ENCODE results near the gene TCP10L. TPM values are rescaled to one million over a fixed set of nuclear protein-coding genes. Genes with fewer than 3 reads are reported as not detected.

TCP10L gene
- total and polyA plus RNA-seq, 9 donors = 0.48 to 5.2 (median 1.7) TPM

- H3K36me3 ChIP-seq = no peaks in the 10 kb centered on the region
- intact Hi-C loops (cut with DNase I) = loop anchor here in 2 of 4 donors (5.0 to 10.0 kb wide), 2 partner anchors 168 to 276 kb away; partner anchors contain the start of gene MRAP (in 1 of the 2)
- DNase-seq = no peak
- WGBS, 3 donors = 92 to 93% (median 93%) methylated on average over 3 of the region's 3 CpGs
- peaks cover 4% of the 10 kb centered on the region for H3K4me1 ChIP-seq (ENCODE audit: insufficient read depth)
- TF ChIP-seq CTCF (IDR thresholded peaks at IDR 0.05) = no peak
- TF ChIP-seq POLR2A (IDR thresholded peaks at IDR 0.05) = no peak
- TF ChIP-seq EP300 (IDR thresholded peaks at IDR 0.05) = no peak
- no peaks in the 10 kb centered on the region for H3K27me3 ChIP-seq
- H3K27ac ChIP-seq = no peak overlapping the region
- no peak overlapping the region for H3K4me3 ChIP-seq
- H3K9me3 ChIP-seq = no peaks in the 10 kb centered on the region
These were observed 14.9 kb downstream of the TCP10L start for GRCh38 chr21:32570456-32570855.

GRCh38 chr21:32569261-32570230 is 15.8 kb downstream of the TCP10L start:
- Histone ChIP-seq H3K4me1 (ENCODE audit: insufficient read depth) (peaks cover 4% of the 10 kb centered on the region), H3K4me3 (peak overlapping the region; percentile 48), H3K36me3 (no peaks in the 10 kb centered on the region), H3K9me3 (no peaks in the 10 kb centered on the region), H3K27ac (peak overlapping the region; percentile 26 to 77), H3K27me3 (no peaks in the 10 kb centered on the region)
- 2 to 3% (median 3%) methylated on average over 57 to 61 of the region's 61 CpGs for WGBS, 3 donors
- peak; percentile 71 to 86 (median 80) for DNase-seq
- TF ChIP-seq EP300 (IDR thresholded peaks at IDR 0.05) (no peak), POLR2A (IDR thresholded peaks at IDR 0.05) (no peak), CTCF (IDR thresholded peaks at IDR 0.05) (peak; percentile 68 to 75 (median 75))
- intact Hi-C loops (cut with DNase I) = loop anchor here in 3 of 4 donors (2.0 to 10.0 kb wide), 4 partner anchors 115 to 275 kb away; partner anchors contain the start of gene MRAP (in 1 of the 3)

GRCh38 chr21:32567626-32568025 is 17.7 kb downstream of the TCP10L start:
- intact Hi-C loops (cut with DNase I) = loop anchor here in 2 of 4 donors (2.0 to 10.0 kb wide), 3 partner anchors 113 to 169 kb away; no protein-coding TSS in a partner anchor
- WGBS, 3 donors = 94 to 99% (median 95%) methylated on average over 8 of the region's 8 CpGs

More at GRCh38 chr21:32567626-32568025, 17.7 kb downstream of the TCP10L start:
- Histone ChIP-seq H3K9me3 (no peaks in the 10 kb centered on the region), H3K27ac (no peak overlapping the region), H3K36me3 (no peaks in the 10 kb centered on the region), H3K27me3 (no peaks in the 10 kb centered on the region), H3K4me1 (ENCODE audit: insufficient read depth) (peaks cover 4% of the 10 kb centered on the region), H3K4me3 (no peak overlapping the region)
- DNase-seq = peak in 1 of 5 donors; percentile 34
- TF ChIP-seq EP300 (IDR thresholded peaks at IDR 0.05) (no peak), CTCF (IDR thresholded peaks at IDR 0.05) (no peak), POLR2A (IDR thresholded peaks at IDR 0.05) (no peak)
